ENCODE data around the gene CMPK1.

- TF ChIP-seq CTCF (IDR thresholded peaks at IDR 0.05; ENCODE audit: insufficient read depth, low read length) (no peak), GABPA (IDR thresholded peaks at IDR 0.05; ENCODE audit: low read depth) (no peak), POLR2AphosphoS5 (IDR thresholded peaks at IDR 0.05; ENCODE audit: low read depth) (no peak), REST (IDR thresholded peaks at IDR 0.05; ENCODE audit: insufficient replicate concordance, low read depth) (no peak)
Measured at GRCh38 chr1:47324682-47325081, 8.9 kb upstream of the CMPK1 start.
